KMS-11 (cell line): ENCODE results near the gene CDCP1.

Experiments
- H2AFZ ChIP-seq: fragments of 200-600 bp; sonication (generic); 2 replicates; pipeline ENCODE4 v1.6.1; 2016; ENCODE audit warnings: antibody characterized with exemption, mixed run types, low read depth
- H3K27ac ChIP-seq: fragments of 200-600 bp; sonication (generic); 2 replicates; pipeline ENCODE4 v1.6.1; 2016; ENCODE audit warnings: mild to moderate bottlenecking, mixed run types
- H3K27me3 ChIP-seq: fragments of 200-600 bp; sonication (generic); 2 replicates; pipeline ENCODE4 v1.6.1; 2017; ENCODE audit warnings: mild to moderate bottlenecking, low read depth, mixed run types, moderate library complexity; ENCODE audit not compliant: insufficient read depth
- H3K36me3 ChIP-seq: fragments of 200-600 bp; sonication (generic); 2 replicates; pipeline ENCODE4 v1.6.1; 2017; ENCODE audit warnings: mild to moderate bottlenecking, mixed run types; ENCODE audit not compliant: insufficient read depth
- H3K4me1 ChIP-seq: fragments of 200-600 bp; sonication (generic); 2 replicates; pipeline ENCODE4 v1.6.1; 2016; ENCODE audit warnings: mild to moderate bottlenecking, low read depth, mixed run types; ENCODE audit not compliant: poor library complexity, severe bottlenecking
- H3K4me2 ChIP-seq: fragments of 200-600 bp; sonication (generic); 2 replicates; pipeline ENCODE4 v1.7.0; 2016; ENCODE audit warnings: mild to moderate bottlenecking, mixed run types
- H3K4me3 ChIP-seq: fragments of 200-600 bp; sonication (generic); IDR thresholded peaks from 2 replicates; pipeline ENCODE4 v1.6.1; 2017; ENCODE audit warnings: low read depth, low read length, mixed read lengths; ENCODE audit not compliant: insufficient read depth
- H3K79me2 ChIP-seq: fragments of 200-600 bp; sonication (generic); 2 replicates; pipeline ENCODE4 v1.6.1; 2016; ENCODE audit warnings: low read depth, mixed run types; ENCODE audit not compliant: insufficient read depth
- H3K9ac ChIP-seq: fragments of 200-600 bp; sonication (generic); 2 replicates; pipeline ENCODE4 v1.6.1; 2016; ENCODE audit warnings: mild to moderate bottlenecking, mixed run types
- H4K20me1 ChIP-seq: fragments of 200-600 bp; sonication (generic); 2 replicates; pipeline ENCODE4 v1.6.1; 2016; ENCODE audit warnings: mild to moderate bottlenecking, mixed run types; ENCODE audit not compliant: insufficient read depth
- CTCF ChIP-seq: fragments of 200-600 bp; sonication (generic); conservative IDR thresholded peaks from 2 replicates; pipeline ENCODE4 v1.6.1; 2017; ENCODE audit warnings: low read depth, mild to moderate bottlenecking, antibody characterized with exemption, low read length, moderate library complexity, mixed read lengths

Gene CDCP1

GRCh38 chr3:45106874-45107273 lies 39.3 kb downstream of the CDCP1 start:
- Histone ChIP-seq H3K4me1 (peaks cover 48% of the 10 kb centered on the region), H2AFZ (no peak overlapping the region), H3K79me2 (no peaks in the 10 kb centered on the region), H3K4me2 (no peak overlapping the region), H3K9ac (no peak overlapping the region), H3K4me3 (no peak overlapping the region), H3K27me3 (no peaks in the 10 kb centered on the region), H3K36me3 (no peaks in the 10 kb centered on the region), H3K27ac (no peak overlapping the region), H4K20me1 (no peaks in the 10 kb centered on the region)
- TF ChIP-seq CTCF = no peak

- Histone ChIP-seq H3K36me3 (no peaks in the 10 kb centered on the region), H3K27ac (no peak overlapping the region), H3K79me2 (no peaks in the 10 kb centered on the region), H4K20me1 (no peaks in the 10 kb centered on the region), H2AFZ (no peak overlapping the region), H3K27me3 (no peaks in the 10 kb centered on the region), H3K4me3 (no peak overlapping the region), H3K4me1 (peaks cover 56% of the 10 kb centered on the region), H3K4me2 (peak overlapping the region; percentile 17; the same call in 1 of the 2 replicates), H3K9ac (no peak overlapping the region)
- TF ChIP-seq CTCF = no peak
These were observed 40.1 kb downstream of the CDCP1 start for GRCh38 chr3:45105855-45106671.

GRCh38 chr3:45104715-45105711 lies 41.2 kb downstream of the CDCP1 start:
- no peaks in the 10 kb centered on the region for H4K20me1 ChIP-seq
- no peak overlapping the region for H3K4me3 ChIP-seq
- H2AFZ ChIP-seq = no peak overlapping the region
- H3K79me2 ChIP-seq = no peaks in the 10 kb centered on the region
- H3K9ac ChIP-seq = no peak overlapping the region
- TF ChIP-seq CTCF = no peak
- H3K36me3 ChIP-seq = no peaks in the 10 kb centered on the region
- H3K27ac ChIP-seq = no peak overlapping the region
- no peaks in the 10 kb centered on the region for H3K27me3 ChIP-seq
- H3K4me1 ChIP-seq = peaks cover 59% of the 10 kb centered on the region
- no peak overlapping the region for H3K4me2 ChIP-seq

- Histone ChIP-seq H3K9ac (no peak overlapping the region), H2AFZ (no peak overlapping the region), H3K27ac (no peak overlapping the region), H3K4me3 (no peak overlapping the region), H3K4me2 (no peak overlapping the region), H4K20me1 (no peaks in the 10 kb centered on the region), H3K27me3 (no peaks in the 10 kb centered on the region), H3K79me2 (no peaks in the 10 kb centered on the region), H3K36me3 (no peaks in the 10 kb centered on the region), H3K4me1 (peaks cover 60% of the 10 kb centered on the region)
- no peak for TF ChIP-seq CTCF
These were observed 42.1 kb downstream of the CDCP1 start for GRCh38 chr3:45103753-45104714.
